Smooth muscle cell (in vitro differentiated cells): ENCODE measurements around the gene ATP13A3. TPM values are rescaled to one million over a fixed set of nuclear protein-coding genes. Genes with fewer than 3 reads are reported as not detected.

ENCODE experiments used
- DNase-seq: peaks from one replicate; lab custom pipeline; 2025; ENCODE audit not compliant: unreplicated experiment; lab: John Stamatoyannopoulos, UW
- H2AFZ ChIP-seq: fragments of 200-600 bp; sonication (generic); 2 replicates; pipeline ENCODE4 v1.6.0; 2016; ENCODE audit warnings: antibody characterized with exemption, low read depth, mild to moderate bottlenecking
- H3F3A ChIP-seq: fragments of 200-600 bp; sonication (generic); 2 replicates; pipeline ENCODE4 v1.6.0; 2017; ENCODE audit warnings: antibody characterized with exemption, low read depth
- H3K27ac ChIP-seq: fragments of 200-600 bp; sonication (generic); 2 replicates; pipeline ENCODE4 v1.5.1; 2016; ENCODE audit warnings: low read depth, mild to moderate bottlenecking
- H3K27me3 ChIP-seq: fragments of 200-600 bp; sonication (generic); 2 replicates; pipeline ENCODE4 v1.6.1; 2016; ENCODE audit warnings: low read depth, mild to moderate bottlenecking
- H3K36me3 ChIP-seq: fragments of 200-600 bp; sonication (generic); 2 replicates; pipeline ENCODE4 v1.5.1; 2016; ENCODE audit warnings: low read depth
- H3K4me1 ChIP-seq: fragments of 200-600 bp; sonication (generic); 2 replicates; pipeline ENCODE4 v1.5.1; 2016; ENCODE audit warnings: low read depth
- H3K4me2 ChIP-seq: fragments of 200-600 bp; sonication (generic); 2 replicates; pipeline ENCODE4 v1.6.0; 2016; ENCODE audit warnings: mild to moderate bottlenecking
- H3K4me3 ChIP-seq: fragments of 200-600 bp; sonication (generic); 2 replicates; pipeline ENCODE4 v1.5.1; 2016; ENCODE audit warnings: mild to moderate bottlenecking
- H3K79me2 ChIP-seq: fragments of 200-600 bp; sonication (generic); 2 replicates; pipeline ENCODE4 v1.6.0; 2016; ENCODE audit warnings: low read depth, mild to moderate bottlenecking
- H3K9ac ChIP-seq: fragments of 200-600 bp; sonication (generic); 2 replicates; pipeline ENCODE4 v1.6.0; 2016; ENCODE audit warnings: low read depth
- H3K9me3 ChIP-seq: fragments of 200-600 bp; sonication (generic); replicated peaks from 2 replicates; pipeline ENCODE4 v1.5.1; 2016; ENCODE audit warnings: low read depth
- H4K20me1 ChIP-seq: fragments of 200-600 bp; sonication (generic); 2 replicates; pipeline ENCODE4 v1.6.0; 2016; ENCODE audit warnings: low read depth
- CTCF ChIP-seq: fragments of 200-600 bp; sonication (generic); IDR thresholded peaks from 2 replicates; pipeline ENCODE4 v1.5.1; 2017; ENCODE audit warnings: borderline replicate concordance, mild to moderate bottlenecking, antibody characterized with exemption; ENCODE audit not compliant: insufficient read depth, poor library complexity, severe bottlenecking
- WGBS: methylation state at CpG from one replicate; pipeline ENCODE4 v1.1.7; 2016; ENCODE audit warnings: low lambda C conversion rate; 5-methylcytosine and 5-hydroxymethylcytosine counted together
- polyA plus RNA-seq: library from polyadenylated mRNA; unstranded; fragments of >200 nt; fragmentation: Nextera tagmentation; extraction: Ambion mirVana; gene quantifications from 2 replicates; pipeline ENCODE4 v1.2.1, GENCODE V29; 2016
- total RNA-seq: library from RNA; depleted of rRNA; stranded (reverse); fragments of >200 nt; gene quantifications from 2 replicates; pipeline ENCODE4 v1.2.3, GENCODE V29; 2014

ATP13A3 gene
- total and polyA plus RNA-seq, 2 experiments from 2014 or later = 13.5 to 65.3 TPM

- no peaks in the 10 kb centered on the region for H3F3A ChIP-seq
- DNase-seq = no peak
- no peak overlapping the region for H3K4me3 ChIP-seq
Observed at GRCh38 chr3:194383276-194383940, 103.4 kb downstream of the ATP13A3 start.

GRCh38 chr3:194382892-194383223, 103.9 kb downstream of the ATP13A3 start:
- TF ChIP-seq CTCF = no peak
- H3K36me3 ChIP-seq = no peaks in the 10 kb centered on the region
- no peak overlapping the region for H3K4me3 ChIP-seq
- H3K27ac ChIP-seq = no peak overlapping the region
- no peaks in the 10 kb centered on the region for H3F3A ChIP-seq
- no peak overlapping the region for H3K4me2 ChIP-seq
- H4K20me1 ChIP-seq = no peaks in the 10 kb centered on the region
- H3K9ac ChIP-seq = no peak overlapping the region
- no peaks in the 10 kb centered on the region for H3K9me3 ChIP-seq
- no peak for DNase-seq
- peaks cover 8% of the 10 kb centered on the region for H3K4me1 ChIP-seq
- H3K27me3 ChIP-seq = no peaks in the 10 kb centered on the region
- no peak overlapping the region for H2AFZ ChIP-seq
- 87% methylated on average over 9 of the region's 9 CpGs for WGBS
- no peaks in the 10 kb centered on the region for H3K79me2 ChIP-seq

More at GRCh38 chr3:194383276-194383940, 103.4 kb downstream of the ATP13A3 start:
- Histone ChIP-seq H4K20me1 (no peaks in the 10 kb centered on the region), H3K27me3 (no peaks in the 10 kb centered on the region), H3K4me2 (no peak overlapping the region), H2AFZ (no peak overlapping the region), H3K4me1 (peaks cover 8% of the 10 kb centered on the region), H3K79me2 (no peaks in the 10 kb centered on the region), H3K9ac (no peak overlapping the region), H3K36me3 (no peaks in the 10 kb centered on the region), H3K9me3 (no peaks in the 10 kb centered on the region), H3K27ac (no peak overlapping the region)
- TF ChIP-seq CTCF = no peak
- 94% methylated on average over 14 of the region's 14 CpGs for WGBS

GRCh38 chr3:194382196-194382891, 104.5 kb downstream of the ATP13A3 start:
- no peak for TF ChIP-seq CTCF
- Histone ChIP-seq H2AFZ (no peak overlapping the region), H4K20me1 (no peaks in the 10 kb centered on the region), H3K36me3 (no peaks in the 10 kb centered on the region), H3K4me2 (no peak overlapping the region), H3K27me3 (no peaks in the 10 kb centered on the region), H3K9ac (no peak overlapping the region), H3K79me2 (no peaks in the 10 kb centered on the region), H3F3A (no peaks in the 10 kb centered on the region), H3K9me3 (no peaks in the 10 kb centered on the region), H3K4me3 (no peak overlapping the region), H3K27ac (no peak overlapping the region), H3K4me1 (peaks cover 8% of the 10 kb centered on the region)
- 90% methylated on average over 19 of the region's 20 CpGs for WGBS
- DNase-seq = no peak

GRCh38 chr3:194381460-194381875, 105.3 kb downstream of the ATP13A3 start:
- Histone ChIP-seq H2AFZ (no peak overlapping the region), H3K4me3 (no peak overlapping the region), H4K20me1 (no peaks in the 10 kb centered on the region), H3K36me3 (no peaks in the 10 kb centered on the region), H3K27ac (no peak overlapping the region), H3K27me3 (no peaks in the 10 kb centered on the region), H3K9ac (no peak overlapping the region), H3K4me1 (peaks cover 8% of the 10 kb centered on the region), H3F3A (no peaks in the 10 kb centered on the region), H3K9me3 (no peaks in the 10 kb centered on the region), H3K4me2 (no peak overlapping the region), H3K79me2 (no peaks in the 10 kb centered on the region)
- WGBS = 76% methylated on average over 17 of the region's 17 CpGs
- TF ChIP-seq CTCF = no peak
- no peak for DNase-seq
